Measurements from ENCODE around the gene CD302. TPM values are rescaled to one million over a fixed set of nuclear protein-coding genes. Genes with fewer than 3 reads are reported as not detected.
"Not testable (repeated sequence)": the region's sequence is repeated elsewhere in the genome, so short reads cannot be mapped to it uniquely, and the experiment has no call there.

The CD302 gene
- total RNA-seq, 1 donor from 2014 or later = 3.9 TPM

DNA sequence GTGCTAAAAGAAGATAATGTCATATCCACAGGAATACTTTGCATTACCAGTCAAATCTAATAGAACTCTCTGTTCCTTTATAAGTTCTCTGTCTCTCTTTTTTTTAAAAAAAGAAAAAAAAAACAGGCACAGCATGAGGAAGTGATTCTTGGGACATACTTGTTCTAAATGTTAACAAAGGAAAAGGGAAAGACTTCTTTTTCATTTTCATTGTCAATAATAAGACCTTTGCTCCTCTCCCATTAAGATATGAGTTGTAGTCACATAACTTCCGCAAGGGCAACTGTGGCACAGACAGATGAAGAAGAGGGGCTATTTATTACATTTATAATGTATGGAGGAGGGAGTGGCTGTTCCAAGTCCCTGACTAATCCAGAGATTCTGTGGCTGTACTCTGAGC lies 4.7 kb downstream of the CD302 start:
- no peak for DNase-seq (ENCODE audit: low spot score, unreplicated experiment)
- H3K27me3 Mint-ChIP-seq = peaks cover 11% of the 10 kb centered on the region
- no peaks in the 10 kb centered on the region for H3K36me3 Mint-ChIP-seq (ENCODE audit: insufficient read depth)
- peaks cover 24% of the 10 kb centered on the region for H3K4me1 Mint-ChIP-seq (ENCODE audit: low read depth)
- no peaks in the 10 kb centered on the region for H3K9me3 Mint-ChIP-seq (ENCODE audit: low read depth)
- TF ChIP-seq, protein P1, sequence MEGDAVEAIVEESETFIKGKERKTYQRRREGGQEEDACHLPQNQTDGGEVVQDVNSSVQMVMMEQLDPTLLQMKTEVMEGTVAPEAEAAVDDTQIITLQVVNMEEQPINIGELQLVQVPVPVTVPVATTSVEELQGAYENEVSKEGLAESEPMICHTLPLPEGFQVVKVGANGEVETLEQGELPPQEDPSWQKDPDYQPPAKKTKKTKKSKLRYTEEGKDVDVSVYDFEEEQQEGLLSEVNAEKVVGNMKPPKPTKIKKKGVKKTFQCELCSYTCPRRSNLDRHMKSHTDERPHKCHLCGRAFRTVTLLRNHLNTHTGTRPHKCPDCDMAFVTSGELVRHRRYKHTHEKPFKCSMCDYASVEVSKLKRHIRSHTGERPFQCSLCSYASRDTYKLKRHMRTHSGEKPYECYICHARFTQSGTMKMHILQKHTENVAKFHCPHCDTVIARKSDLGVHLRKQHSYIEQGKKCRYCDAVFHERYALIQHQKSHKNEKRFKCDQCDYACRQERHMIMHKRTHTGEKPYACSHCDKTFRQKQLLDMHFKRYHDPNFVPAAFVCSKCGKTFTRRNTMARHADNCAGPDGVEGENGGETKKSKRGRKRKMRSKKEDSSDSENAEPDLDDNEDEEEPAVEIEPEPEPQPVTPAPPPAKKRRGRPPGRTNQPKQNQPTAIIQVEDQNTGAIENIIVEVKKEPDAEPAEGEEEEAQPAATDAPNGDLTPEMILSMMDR (IDR thresholded peaks at IDR 0.05; ENCODE audit: unreplicated experiment) = no peak
- no peak overlapping the region for H3K27ac Mint-ChIP-seq
- H3K4me3 Mint-ChIP-seq (ENCODE audit: low read depth) = no peak overlapping the region

DNA sequence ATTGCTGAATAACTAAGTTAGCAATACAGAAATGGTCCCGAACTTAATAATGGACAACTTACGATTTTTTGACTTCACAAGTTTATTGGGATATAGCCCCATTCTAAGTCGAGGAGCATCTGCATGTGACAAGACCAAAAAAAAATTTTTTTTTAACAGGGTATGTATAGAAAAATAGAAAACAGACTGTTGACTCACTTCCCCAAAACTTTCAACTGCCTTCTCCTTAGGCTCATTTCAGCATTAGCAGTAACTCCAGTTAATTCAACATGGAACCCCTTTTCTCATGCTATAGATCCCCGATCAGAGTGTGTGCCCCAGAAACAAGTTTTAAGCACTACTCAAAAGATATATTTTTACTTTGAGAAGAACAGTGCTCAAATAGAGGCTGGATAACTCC lies 5.4 kb downstream of the CD302 start:
- H3K36me3 Mint-ChIP-seq (ENCODE audit: insufficient read depth) = no peaks in the 10 kb centered on the region
- H3K9me3 Mint-ChIP-seq (ENCODE audit: low read depth) = no peaks in the 10 kb centered on the region
- H3K4me1 Mint-ChIP-seq (ENCODE audit: low read depth) = peaks cover 24% of the 10 kb centered on the region
- no peak overlapping the region for H3K27ac Mint-ChIP-seq
- H3K27me3 Mint-ChIP-seq = peaks cover 10% of the 10 kb centered on the region
- no peak overlapping the region for H3K4me3 Mint-ChIP-seq (ENCODE audit: low read depth)
- DNase-seq (ENCODE audit: low spot score, unreplicated experiment) = no peak
- TF ChIP-seq, protein P1 (IDR thresholded peaks at IDR 0.05; ENCODE audit: unreplicated experiment) = no peak

DNA sequence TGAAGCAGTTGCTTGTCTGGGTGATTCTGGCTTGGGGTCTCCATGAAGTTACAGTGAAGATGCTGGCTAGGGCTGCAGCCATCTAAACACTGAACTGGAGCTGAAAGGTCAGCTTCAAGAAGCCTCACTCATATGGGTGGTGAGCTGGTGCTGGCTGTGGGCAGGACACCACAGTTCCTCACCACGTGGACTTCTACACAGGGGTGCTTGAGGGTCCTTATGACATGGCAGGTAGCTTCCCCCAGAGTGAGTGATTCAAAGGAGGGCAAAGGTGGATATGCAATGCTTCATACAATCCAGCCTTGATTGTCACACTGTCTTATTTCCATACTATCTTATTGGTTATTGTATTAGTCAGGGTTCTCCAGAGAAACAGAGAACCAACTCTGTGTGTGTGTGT lies 6.0 kb downstream of the CD302 start:
- H3K36me3 Mint-ChIP-seq (ENCODE audit: insufficient read depth) = no peaks in the 10 kb centered on the region
- DNase-seq (ENCODE audit: low spot score, unreplicated experiment) = no peak
- TF ChIP-seq, protein P1 (IDR thresholded peaks at IDR 0.05; ENCODE audit: unreplicated experiment) = no peak
- peaks cover 6% of the 10 kb centered on the region for H3K27me3 Mint-ChIP-seq
- H3K27ac Mint-ChIP-seq = no peak overlapping the region
- peaks cover 22% of the 10 kb centered on the region for H3K4me1 Mint-ChIP-seq (ENCODE audit: low read depth)
- no peak overlapping the region for H3K4me3 Mint-ChIP-seq (ENCODE audit: low read depth)
- no peaks in the 10 kb centered on the region for H3K9me3 Mint-ChIP-seq (ENCODE audit: low read depth)

DNA sequence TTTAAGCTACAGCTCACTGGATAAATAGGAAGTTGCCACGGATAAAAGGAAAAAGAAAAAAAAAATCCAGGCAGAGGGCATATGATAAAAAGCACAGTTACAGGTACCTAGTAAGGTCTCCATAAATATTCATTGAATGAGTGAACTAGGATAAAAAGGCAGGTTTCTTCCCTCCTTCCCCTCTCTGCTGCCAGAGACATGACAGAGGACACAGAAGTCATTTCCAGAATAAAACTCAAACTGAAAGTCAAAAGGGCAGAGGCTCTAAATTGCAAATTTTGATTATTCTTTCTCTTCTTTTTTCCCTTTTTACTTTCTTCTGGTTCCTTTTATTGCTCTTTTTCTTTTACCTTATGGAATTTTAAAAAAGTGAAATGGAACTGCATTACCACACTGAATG lies 7.7 kb downstream of the CD302 start:
- Mint-ChIP-seq H3K27ac (no peak overlapping the region), H3K9me3 (ENCODE audit: low read depth) (no peaks in the 10 kb centered on the region)

DNA sequence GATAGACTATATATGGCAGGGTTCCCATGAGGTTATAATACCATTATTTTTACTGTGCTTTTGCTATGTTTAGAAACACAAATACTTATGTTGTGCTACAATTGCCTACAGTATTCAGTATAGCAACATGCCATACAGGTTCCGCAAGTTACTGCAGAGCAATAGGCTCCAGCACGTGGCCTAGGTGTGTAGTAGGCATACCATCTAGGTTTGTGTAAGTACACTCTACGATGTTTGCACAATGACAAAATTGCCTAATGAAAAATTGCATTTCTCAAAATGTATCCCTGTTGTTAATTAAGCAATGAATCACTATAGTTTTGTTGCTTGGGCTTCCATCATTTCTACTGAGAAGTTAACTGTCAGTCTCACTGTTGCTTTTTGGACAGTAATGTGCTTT lies 9.8 kb downstream of the CD302 start:
- TF ChIP-seq, protein P1 (IDR thresholded peaks at IDR 0.05; ENCODE audit: unreplicated experiment) = no peak
- DNase-seq (ENCODE audit: low spot score, unreplicated experiment) = no peak
- no peak overlapping the region for H3K27ac Mint-ChIP-seq
- no peaks in the 10 kb centered on the region for H3K9me3 Mint-ChIP-seq (ENCODE audit: low read depth)
- no peaks in the 10 kb centered on the region for H3K27me3 Mint-ChIP-seq
- H3K4me1 Mint-ChIP-seq (ENCODE audit: low read depth) = peaks cover 8% of the 10 kb centered on the region
- H3K36me3 Mint-ChIP-seq (ENCODE audit: insufficient read depth) = no peaks in the 10 kb centered on the region
- no peak overlapping the region for H3K4me3 Mint-ChIP-seq (ENCODE audit: low read depth)

More for the DNA sequence above, 7.7 kb downstream of the CD302 start:
- Mint-ChIP-seq H3K4me1 (ENCODE audit: low read depth) (peaks cover 8% of the 10 kb centered on the region), H3K36me3 (ENCODE audit: insufficient read depth) (no peaks in the 10 kb centered on the region), H3K27me3 (peaks cover under 1% of the 10 kb centered on the region), H3K4me3 (ENCODE audit: low read depth) (no peak overlapping the region)
- TF ChIP-seq, protein P1 (IDR thresholded peaks at IDR 0.05; ENCODE audit: unreplicated experiment) = no peak
- DNase-seq (ENCODE audit: low spot score, unreplicated experiment) = no peak

DNA sequence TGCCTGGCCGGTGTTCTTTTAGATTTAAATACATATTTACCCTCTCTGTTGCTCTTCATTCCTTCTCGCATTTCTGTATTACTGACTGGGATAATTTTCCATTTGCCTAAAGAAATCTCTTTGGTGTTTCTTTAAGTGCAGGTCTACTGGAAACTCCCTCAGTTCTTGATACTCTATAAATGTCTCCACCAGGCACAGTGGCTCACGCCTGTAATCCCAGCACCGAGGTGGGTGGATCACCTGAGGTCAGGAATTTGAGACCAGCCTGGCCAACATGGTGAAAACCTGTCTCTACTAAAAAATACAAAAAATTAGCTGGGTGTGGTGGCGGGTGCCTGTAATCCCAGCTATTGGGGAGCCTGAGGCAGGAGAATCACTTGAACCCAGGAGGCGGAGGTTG lies 10.4 kb downstream of the CD302 start:
- H3K9me3 Mint-ChIP-seq (ENCODE audit: low read depth); H3K27ac Mint-ChIP-seq; H3K4me1 Mint-ChIP-seq (ENCODE audit: low read depth); H3K36me3 Mint-ChIP-seq (ENCODE audit: insufficient read depth); H3K27me3 Mint-ChIP-seq; H3K4me3 Mint-ChIP-seq (ENCODE audit: low read depth); DNase-seq (ENCODE audit: low spot score, unreplicated experiment): not testable (repeated sequence)
